ENCODE data around the gene LANCL3.
"Not testable (repeated sequence)": the region's sequence is repeated elsewhere in the genome, so short reads cannot be mapped to it uniquely, and the experiment has no call there.

DNA sequence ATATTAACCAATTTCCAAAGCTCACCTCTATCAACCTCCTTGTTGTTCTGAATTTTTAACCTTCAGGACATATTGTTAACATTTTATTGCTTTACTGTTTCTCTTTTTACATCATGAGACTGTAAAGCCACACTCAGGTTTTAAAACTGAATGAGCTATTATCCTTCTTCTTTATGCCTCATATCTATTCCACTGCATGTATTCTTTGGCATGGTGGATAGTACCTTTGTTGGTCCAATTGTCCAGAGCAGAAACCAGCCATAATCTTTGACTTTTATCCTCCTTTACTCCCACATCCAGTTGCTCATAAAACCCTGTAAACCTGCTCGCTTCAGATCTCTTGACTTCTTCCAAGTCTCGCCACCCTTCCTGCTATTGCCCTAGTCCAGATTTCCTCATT lies 6.2 kb upstream of the LANCL3 start:
- TF ChIP-seq, protein P1, sequence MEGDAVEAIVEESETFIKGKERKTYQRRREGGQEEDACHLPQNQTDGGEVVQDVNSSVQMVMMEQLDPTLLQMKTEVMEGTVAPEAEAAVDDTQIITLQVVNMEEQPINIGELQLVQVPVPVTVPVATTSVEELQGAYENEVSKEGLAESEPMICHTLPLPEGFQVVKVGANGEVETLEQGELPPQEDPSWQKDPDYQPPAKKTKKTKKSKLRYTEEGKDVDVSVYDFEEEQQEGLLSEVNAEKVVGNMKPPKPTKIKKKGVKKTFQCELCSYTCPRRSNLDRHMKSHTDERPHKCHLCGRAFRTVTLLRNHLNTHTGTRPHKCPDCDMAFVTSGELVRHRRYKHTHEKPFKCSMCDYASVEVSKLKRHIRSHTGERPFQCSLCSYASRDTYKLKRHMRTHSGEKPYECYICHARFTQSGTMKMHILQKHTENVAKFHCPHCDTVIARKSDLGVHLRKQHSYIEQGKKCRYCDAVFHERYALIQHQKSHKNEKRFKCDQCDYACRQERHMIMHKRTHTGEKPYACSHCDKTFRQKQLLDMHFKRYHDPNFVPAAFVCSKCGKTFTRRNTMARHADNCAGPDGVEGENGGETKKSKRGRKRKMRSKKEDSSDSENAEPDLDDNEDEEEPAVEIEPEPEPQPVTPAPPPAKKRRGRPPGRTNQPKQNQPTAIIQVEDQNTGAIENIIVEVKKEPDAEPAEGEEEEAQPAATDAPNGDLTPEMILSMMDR (IDR thresholded peaks at IDR 0.05) = not testable (repeated sequence)
- TF ChIP-seq POLR2AphosphoS5 (IDR thresholded peaks at IDR 0.05); POLR2A (IDR thresholded peaks at IDR 0.05); EP300 (IDR thresholded peaks at IDR 0.05; ENCODE audit: low read depth): not testable (repeated sequence)
